Measurements from ENCODE around the gene LMNTD1. TPM values are rescaled to one million over a fixed set of nuclear protein-coding genes. Genes with fewer than 3 reads are reported as not detected.
"Not testable (repeated sequence)": the region's sequence is repeated elsewhere in the genome, so short reads cannot be mapped to it uniquely, and the experiment has no call there.

Gene LMNTD1
- total RNA-seq, 1 donor, result not detected

DNA sequence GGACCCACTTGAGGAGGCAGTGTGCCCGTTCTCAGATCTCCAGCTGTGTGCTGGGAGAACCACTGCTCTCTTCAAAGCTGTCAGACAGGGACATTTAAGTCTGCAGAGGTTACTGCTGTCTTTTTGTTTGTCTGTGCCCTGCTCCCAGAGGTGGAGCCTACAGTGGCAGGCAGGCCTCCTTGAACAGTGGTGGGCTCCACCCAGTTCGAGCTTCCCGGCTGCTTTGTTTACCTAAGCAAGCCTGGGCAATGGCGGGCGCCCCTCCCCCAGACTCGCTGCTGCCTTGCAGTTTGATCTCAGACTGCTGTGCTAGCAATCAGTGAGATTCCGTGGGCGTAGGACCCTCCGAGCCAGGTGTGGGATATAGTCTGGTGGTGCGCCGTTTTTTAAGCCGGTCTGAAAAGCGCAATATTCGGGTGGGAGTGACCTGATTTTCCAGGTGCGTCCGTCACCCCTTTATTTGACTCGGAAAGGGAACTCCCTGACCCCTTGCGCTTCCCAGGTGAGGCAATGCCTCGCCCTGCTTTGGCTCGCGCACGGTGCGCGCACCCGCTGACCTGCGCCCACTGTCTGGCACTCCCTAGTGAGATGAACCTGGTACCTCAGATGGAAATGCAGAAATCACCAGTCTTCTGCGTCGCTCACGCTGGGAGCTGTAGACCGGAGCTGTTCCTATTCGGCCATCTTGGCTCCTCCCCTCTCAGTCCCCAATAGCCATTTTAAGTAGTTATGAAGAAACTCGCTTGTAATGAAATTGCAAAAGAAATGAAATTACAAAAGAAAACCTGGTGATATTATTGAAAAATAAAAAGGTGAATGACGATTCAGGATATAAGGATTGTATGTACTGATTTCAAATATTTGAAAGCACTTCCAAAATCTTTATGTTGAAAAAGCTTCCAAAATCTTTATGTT, 63.9 kb downstream of the LMNTD1 start:
- H3K27me3 ChIP-seq (ENCODE audit: insufficient read depth, low read length), result not testable (repeated sequence)

DNA sequence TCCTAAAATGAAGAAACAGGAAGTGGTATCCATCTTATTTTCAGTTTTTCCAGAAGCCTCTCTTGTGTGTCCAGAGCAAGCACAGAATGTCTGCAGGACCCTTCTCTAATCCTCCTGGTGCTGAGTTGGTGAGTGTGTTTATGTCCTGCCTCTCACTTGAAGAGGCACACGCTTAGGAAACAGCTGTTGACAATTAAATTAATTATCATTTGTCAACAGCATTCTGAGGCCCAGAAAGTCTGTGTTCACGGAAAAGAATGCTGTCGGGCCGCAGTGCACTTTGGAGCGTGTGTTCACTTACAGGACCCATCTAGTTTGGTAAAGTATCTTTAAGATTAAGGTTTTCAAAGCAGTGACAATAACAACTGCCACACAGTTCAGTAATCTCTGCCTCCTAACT, 70.5 kb downstream of the LMNTD1 start:
- Histone ChIP-seq H3K4me1 (ENCODE audit: insufficient read depth, low read length) (no peaks in the 10 kb centered on the region), H3K4me3 (ENCODE audit: low read length) (no peak overlapping the region), H3K9me3 (ENCODE audit: low read depth, low read length) (no peaks in the 10 kb centered on the region), H3K27me3 (ENCODE audit: insufficient read depth, low read length) (no peaks in the 10 kb centered on the region)

More for the DNA sequence above, 63.9 kb downstream of the LMNTD1 start:
- H3K4me3 ChIP-seq (ENCODE audit: low read length); H3K4me1 ChIP-seq (ENCODE audit: insufficient read depth, low read length); H3K9me3 ChIP-seq (ENCODE audit: low read depth, low read length): not testable (repeated sequence)

DNA sequence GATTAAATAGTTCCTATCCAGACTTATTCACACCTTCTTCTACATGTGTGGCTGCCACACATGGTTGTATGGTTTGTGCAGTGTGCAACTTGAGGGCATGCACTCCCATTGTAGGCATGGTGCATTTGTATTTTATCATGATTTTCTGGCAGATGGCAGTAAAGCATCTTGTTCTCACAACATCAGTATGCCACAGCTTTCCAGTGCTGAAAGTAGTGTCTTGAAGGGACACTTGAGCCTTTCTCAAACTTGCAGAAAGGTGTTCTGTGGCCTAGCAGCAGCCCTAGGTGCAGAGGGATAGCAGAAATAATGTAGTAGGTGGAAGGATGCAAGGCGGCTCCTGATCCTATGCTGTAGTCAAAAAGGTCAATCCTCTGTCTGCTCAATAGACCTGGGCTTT, 72.9 kb downstream of the LMNTD1 start:
- no peaks in the 10 kb centered on the region for H3K9me3 ChIP-seq (ENCODE audit: low read depth, low read length)
- no peaks in the 10 kb centered on the region for H3K4me1 ChIP-seq (ENCODE audit: insufficient read depth, low read length)
- H3K4me3 ChIP-seq (ENCODE audit: low read length), result no peak overlapping the region
- H3K27me3 ChIP-seq (ENCODE audit: insufficient read depth, low read length), result no peaks in the 10 kb centered on the region

DNA sequence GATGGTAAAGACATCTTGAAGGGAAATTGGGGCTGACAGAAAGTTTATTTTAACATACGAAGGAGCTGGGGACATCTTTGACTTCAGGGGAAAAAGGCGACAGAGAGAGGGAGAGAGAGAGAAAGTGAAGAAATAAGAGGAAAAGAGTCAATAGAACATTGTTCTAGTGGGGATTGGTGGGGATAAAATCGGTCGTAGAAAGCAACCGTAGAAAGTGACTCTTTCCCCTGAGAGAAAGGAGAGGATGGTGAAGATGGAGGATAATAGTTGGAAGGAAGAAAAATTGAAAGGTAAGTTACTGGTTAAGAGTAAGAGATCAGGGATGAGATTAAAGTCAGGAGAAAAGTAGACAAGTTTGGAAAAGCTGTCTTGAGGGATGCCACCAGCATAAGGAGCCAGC, 75.9 kb downstream of the LMNTD1 start:
- Histone ChIP-seq H3K4me3 (ENCODE audit: low read length) (no peak overlapping the region), H3K9me3 (ENCODE audit: low read depth, low read length) (no peaks in the 10 kb centered on the region), H3K4me1 (ENCODE audit: insufficient read depth, low read length) (no peaks in the 10 kb centered on the region), H3K27me3 (ENCODE audit: insufficient read depth, low read length) (no peaks in the 10 kb centered on the region)

DNA sequence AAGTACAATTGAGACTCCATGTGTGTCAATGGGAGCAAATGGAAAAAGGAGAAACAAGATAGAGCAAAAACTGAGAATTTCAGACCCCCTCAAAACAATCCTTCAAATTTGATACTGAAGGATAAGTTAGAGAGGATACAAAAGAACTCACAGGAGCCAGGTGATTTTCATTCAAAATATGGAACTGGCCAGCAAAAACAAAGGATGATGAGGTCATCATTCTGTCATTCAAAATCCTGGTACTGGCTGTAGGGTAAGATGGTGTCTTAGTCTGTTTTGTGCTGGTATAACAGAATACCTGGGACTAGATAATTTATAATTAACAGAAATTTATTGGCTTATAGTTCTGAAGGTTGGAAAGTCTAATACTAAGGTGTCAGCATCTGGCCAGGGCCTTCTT, 80.6 kb downstream of the LMNTD1 start:
- Histone ChIP-seq H3K4me3 (ENCODE audit: low read length) (no peak overlapping the region), H3K9me3 (ENCODE audit: low read depth, low read length) (no peaks in the 10 kb centered on the region), H3K4me1 (ENCODE audit: insufficient read depth, low read length) (no peaks in the 10 kb centered on the region), H3K27me3 (ENCODE audit: insufficient read depth, low read length) (no peaks in the 10 kb centered on the region)

DNA sequence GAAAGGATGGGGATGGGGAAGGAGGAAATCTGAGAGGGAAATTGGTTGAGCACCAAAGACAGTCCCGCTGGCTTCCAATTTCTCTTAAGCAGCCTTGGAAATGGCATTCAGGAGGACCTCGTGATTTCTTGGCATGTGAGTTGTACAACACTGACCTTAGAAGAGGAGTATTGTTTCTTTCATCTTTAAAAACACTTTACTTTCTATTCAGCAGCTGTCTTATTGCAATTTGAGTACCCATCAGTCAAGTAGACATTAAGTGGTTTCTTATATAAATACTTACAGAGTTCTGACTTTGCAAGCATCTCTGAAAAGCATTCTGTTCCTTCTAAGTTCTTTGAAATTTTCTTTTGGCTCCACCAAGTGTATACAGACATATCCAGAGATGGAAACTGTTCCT, 83.2 kb downstream of the LMNTD1 start:
- Histone ChIP-seq H3K9me3 (ENCODE audit: low read depth, low read length) (no peaks in the 10 kb centered on the region), H3K4me1 (ENCODE audit: insufficient read depth, low read length) (no peaks in the 10 kb centered on the region), H3K4me3 (ENCODE audit: low read length) (no peak overlapping the region), H3K27me3 (ENCODE audit: insufficient read depth, low read length) (no peaks in the 10 kb centered on the region)

DNA sequence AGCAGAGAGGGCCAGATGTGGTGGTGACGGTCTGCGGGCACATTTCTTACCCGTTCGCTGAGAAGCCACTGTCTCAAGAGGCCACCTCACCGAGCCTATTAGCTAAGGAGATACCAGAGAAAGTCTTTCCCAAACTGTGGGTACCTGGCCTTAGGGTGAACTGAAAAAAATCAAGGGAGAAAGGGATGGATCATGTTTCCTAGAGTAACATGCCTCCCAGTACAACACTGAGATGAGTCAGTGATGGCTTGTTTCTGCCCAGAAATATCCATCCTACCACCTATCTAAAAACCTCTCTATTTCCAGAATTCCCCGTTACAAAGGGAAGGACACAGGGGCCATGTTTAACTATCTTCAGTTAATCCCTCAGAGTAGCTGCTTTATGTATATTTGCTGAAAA, 83.7 kb downstream of the LMNTD1 start:
- no peaks in the 10 kb centered on the region for H3K9me3 ChIP-seq (ENCODE audit: low read depth, low read length)
- H3K27me3 ChIP-seq (ENCODE audit: insufficient read depth, low read length), result no peaks in the 10 kb centered on the region
- H3K4me3 ChIP-seq (ENCODE audit: low read length), result no peak overlapping the region
- H3K4me1 ChIP-seq (ENCODE audit: insufficient read depth, low read length), result no peaks in the 10 kb centered on the region

DNA sequence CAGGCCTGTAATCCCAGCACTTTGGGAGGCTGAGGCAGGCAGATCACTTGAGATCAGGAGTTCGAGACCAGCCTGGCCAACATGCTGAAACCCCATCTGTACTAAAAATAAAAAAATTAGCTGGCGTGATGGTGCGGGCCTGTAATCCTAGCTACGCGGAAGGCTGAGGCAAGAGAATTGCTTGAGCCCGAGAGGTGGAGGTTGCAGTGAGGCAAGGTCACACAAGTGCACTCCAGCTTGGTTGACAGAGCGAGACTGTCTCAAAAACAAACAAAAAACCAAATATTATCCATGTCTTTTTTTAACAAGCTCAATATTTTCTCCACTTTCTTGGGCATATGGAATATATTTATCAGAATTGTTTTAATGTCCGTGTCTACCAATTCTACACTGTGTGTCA, 89.6 kb downstream of the LMNTD1 start:
- H3K4me3 ChIP-seq (ENCODE audit: low read length), result no peak overlapping the region
- peaks cover 4% of the 10 kb centered on the region for H3K4me1 ChIP-seq (ENCODE audit: insufficient read depth, low read length)
- H3K27me3 ChIP-seq (ENCODE audit: insufficient read depth, low read length), result no peaks in the 10 kb centered on the region
- H3K9me3 ChIP-seq (ENCODE audit: low read depth, low read length), result no peaks in the 10 kb centered on the region

DNA sequence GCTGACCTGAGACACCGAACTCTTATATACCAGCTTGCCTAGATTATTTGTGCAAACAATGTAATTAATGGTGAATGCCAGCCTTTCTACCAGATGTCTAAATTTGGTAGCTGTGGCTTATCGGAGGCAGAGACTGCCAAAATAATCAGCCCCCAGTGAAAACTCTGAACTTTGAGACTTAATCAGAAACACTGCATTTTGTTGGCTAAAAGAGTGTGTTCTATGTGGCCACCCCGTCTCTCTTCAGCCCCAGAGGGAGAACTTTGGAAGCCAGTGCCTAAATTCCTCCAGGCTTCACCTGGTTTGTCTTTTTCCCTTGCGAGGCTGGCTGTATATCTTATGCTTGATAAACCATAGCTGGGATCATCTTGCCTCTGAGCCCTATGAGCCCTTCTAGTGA, 90.1 kb downstream of the LMNTD1 start:
- Histone ChIP-seq H3K4me3 (ENCODE audit: low read length) (no peak overlapping the region), H3K9me3 (ENCODE audit: low read depth, low read length) (no peaks in the 10 kb centered on the region), H3K27me3 (ENCODE audit: insufficient read depth, low read length) (no peaks in the 10 kb centered on the region), H3K4me1 (ENCODE audit: insufficient read depth, low read length) (peaks cover 4% of the 10 kb centered on the region)

DNA sequence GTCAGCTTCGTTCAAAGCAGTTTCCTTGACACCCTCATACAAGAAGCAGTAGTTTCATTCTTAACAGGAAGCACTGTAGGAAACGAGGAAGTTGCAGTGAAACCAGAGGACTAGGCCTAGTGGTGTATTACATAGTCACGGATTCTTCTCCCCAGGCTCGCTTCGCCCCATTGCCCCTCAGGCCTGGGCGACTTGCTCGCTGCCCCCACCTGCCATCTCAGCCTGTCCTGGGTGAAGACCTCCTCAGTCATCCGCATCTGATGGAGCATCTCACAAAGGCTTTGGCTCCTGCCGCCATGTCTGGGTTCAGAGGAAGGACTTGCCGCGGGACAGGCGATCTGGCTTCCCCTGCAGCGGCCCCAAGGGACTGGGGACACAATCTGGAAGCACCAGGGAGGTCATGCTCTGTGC, 93.5 kb downstream of the LMNTD1 start:
- no peaks in the 10 kb centered on the region for H3K27me3 ChIP-seq (ENCODE audit: insufficient read depth, low read length)
- H3K4me1 ChIP-seq (ENCODE audit: insufficient read depth, low read length), result peaks cover 4% of the 10 kb centered on the region
- no peaks in the 10 kb centered on the region for H3K9me3 ChIP-seq (ENCODE audit: low read depth, low read length)
- no peak overlapping the region for H3K4me3 ChIP-seq (ENCODE audit: low read length)

DNA sequence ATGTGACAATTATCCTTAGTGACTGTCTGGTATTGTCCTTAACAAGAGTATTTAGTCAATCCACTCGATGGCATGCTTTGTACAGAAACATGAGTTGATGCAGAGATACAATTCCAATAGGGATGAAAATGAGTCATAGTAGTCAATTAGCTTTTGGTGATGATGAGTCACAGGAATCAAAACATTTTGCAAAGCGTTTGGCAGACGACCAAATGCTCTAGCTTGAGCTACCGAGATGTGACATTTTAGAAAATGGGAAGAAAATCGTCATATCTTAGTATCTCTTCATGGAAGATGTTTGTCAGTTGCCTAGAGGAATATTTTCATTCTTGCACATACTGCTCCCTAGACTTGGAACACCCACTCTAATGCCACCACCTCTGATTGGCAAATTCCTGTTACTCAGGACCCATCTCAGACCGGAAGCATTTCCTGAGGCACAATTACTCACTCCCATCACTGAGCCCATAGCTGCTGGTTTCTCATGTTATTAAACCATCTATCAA, 95.0 kb downstream of the LMNTD1 start:
- no peaks in the 10 kb centered on the region for H3K27me3 ChIP-seq (ENCODE audit: insufficient read depth, low read length)
- H3K4me3 ChIP-seq (ENCODE audit: low read length), result no peak overlapping the region
- H3K4me1 ChIP-seq (ENCODE audit: insufficient read depth, low read length), result peaks cover 4% of the 10 kb centered on the region
- H3K9me3 ChIP-seq (ENCODE audit: low read depth, low read length), result no peaks in the 10 kb centered on the region

DNA sequence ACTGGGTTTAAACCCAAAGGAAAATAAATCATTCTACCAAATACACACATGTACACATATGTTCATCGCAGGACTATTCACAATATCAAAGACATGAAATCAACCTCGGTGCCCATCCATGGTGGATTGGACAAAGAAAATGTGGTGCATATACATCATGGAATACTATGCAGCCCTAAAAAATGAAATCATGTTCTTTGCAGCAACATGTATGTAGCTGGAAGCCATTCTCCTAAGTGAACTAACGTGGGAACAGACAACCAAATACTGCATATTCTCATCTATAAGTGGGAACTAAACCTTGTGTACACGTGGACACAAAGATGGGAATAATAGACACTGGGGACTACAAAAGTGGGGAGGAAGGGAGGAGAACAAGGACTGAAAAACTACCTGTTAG, 96.6 kb downstream of the LMNTD1 start:
- no peak overlapping the region for H3K4me3 ChIP-seq (ENCODE audit: low read length)
- H3K4me1 ChIP-seq (ENCODE audit: insufficient read depth, low read length), result peaks cover 4% of the 10 kb centered on the region
- no peaks in the 10 kb centered on the region for H3K27me3 ChIP-seq (ENCODE audit: insufficient read depth, low read length)
- no peaks in the 10 kb centered on the region for H3K9me3 ChIP-seq (ENCODE audit: low read depth, low read length)

DNA sequence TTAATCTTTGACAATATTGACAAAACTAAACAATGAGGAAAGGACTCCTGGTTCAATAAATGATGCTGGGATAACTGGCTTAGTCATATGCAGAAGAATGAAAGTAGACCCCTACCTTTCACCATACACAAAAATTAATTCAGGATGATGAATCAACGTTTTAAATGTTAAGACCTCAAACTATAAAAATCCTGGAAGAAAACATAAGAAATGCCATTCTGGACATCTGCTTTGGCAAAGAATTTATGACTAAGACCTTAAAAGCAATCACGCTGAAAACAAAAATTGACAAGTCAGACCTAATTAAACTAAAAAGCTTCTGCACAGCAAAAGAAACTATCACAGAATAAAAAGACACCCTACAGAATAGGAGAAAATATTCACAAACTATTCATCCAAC, 97.4 kb downstream of the LMNTD1 start:
- H3K4me3 ChIP-seq (ENCODE audit: low read length), result no peak overlapping the region
- no peaks in the 10 kb centered on the region for H3K27me3 ChIP-seq (ENCODE audit: insufficient read depth, low read length)
- H3K4me1 ChIP-seq (ENCODE audit: insufficient read depth, low read length), result peaks cover 4% of the 10 kb centered on the region
- no peaks in the 10 kb centered on the region for H3K9me3 ChIP-seq (ENCODE audit: low read depth, low read length)

DNA sequence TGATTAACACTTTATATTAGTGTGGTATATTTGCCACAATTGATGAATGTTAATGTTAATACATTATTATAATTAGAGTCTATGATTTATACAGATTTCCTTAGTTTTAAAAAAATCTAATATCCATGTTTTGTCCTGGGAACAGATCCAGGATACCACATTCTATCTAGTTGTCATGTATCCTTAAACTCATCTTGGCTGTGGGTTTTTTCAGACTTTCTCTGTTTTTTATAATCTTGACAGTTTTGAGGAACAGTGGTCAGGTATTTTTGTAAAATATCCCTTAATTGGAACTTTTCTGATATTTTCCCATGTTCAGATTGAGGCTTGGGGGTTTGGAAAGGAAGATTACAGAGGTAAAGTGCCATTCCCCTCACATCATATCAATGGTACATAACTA, 104.1 kb downstream of the LMNTD1 start:
- H3K27me3 ChIP-seq (ENCODE audit: insufficient read depth, low read length), result no peaks in the 10 kb centered on the region
- H3K4me3 ChIP-seq (ENCODE audit: low read length), result no peak overlapping the region
- H3K9me3 ChIP-seq (ENCODE audit: low read depth, low read length), result no peaks in the 10 kb centered on the region
- H3K4me1 ChIP-seq (ENCODE audit: insufficient read depth, low read length), result no peaks in the 10 kb centered on the region

DNA sequence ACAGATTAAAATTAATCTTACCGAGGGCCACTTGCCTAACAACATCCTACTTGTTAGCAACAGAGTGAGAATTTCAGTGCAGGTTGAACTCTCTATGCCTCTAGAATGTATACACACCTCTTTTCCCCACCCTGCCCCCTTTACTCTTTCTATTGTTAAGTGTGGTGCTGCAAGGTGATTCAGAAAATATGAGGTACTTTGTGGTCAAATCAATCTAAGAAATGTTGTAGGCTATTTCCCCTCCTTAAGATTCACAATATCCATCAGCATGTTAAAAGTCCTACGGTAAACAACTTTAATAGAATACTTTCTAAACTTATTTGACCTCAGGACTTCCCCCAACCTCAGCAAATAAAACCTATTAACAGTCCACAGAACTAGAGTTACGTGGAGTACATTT, 106.0 kb downstream of the LMNTD1 start:
- Histone ChIP-seq H3K9me3 (ENCODE audit: low read depth, low read length) (no peaks in the 10 kb centered on the region), H3K4me1 (ENCODE audit: insufficient read depth, low read length) (no peaks in the 10 kb centered on the region), H3K4me3 (ENCODE audit: low read length) (no peak overlapping the region), H3K27me3 (ENCODE audit: insufficient read depth, low read length) (no peaks in the 10 kb centered on the region)

DNA sequence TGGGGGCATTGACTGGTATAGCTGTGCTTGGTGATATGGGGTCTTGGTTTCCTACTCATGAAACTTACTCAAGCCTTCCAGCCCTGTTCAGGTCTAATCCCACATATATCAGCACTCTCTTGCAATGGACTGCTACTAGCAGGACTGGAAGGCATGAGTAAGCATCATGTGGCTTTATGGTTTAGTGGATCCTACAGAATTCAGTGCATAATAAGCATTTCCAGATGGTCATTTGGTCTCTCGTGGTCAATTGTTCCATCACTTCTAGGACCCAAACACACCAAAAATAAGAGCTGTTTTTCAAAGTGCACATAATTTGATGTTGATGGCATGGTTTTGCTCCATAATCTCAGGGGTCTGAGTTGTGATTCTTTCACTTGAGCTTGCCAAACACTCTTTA, 114.4 kb downstream of the LMNTD1 start:
- H3K4me3 ChIP-seq (ENCODE audit: low read length), result no peak overlapping the region
- no peaks in the 10 kb centered on the region for H3K4me1 ChIP-seq (ENCODE audit: insufficient read depth, low read length)

More for the DNA sequence above, 114.4 kb downstream of the LMNTD1 start:
- Histone ChIP-seq H3K27me3 (ENCODE audit: insufficient read depth, low read length) (no peaks in the 10 kb centered on the region), H3K9me3 (ENCODE audit: low read depth, low read length) (no peaks in the 10 kb centered on the region)

All from mononuclear cell (primary cell).